OCI-LY7 (cell line): Measurements from ENCODE around the gene SDK2.

ENCODE experiments used
- EZH2phosphoT487 ChIP-seq: fragments of 200-600 bp; sonication (generic); IDR thresholded peaks from 2 replicates; pipeline ENCODE4 v1.6.1; 2018; ENCODE audit warnings: low read depth, borderline replicate concordance, mild to moderate bottlenecking, mixed run types, antibody characterized with exemption, low read length, moderate library complexity, mixed read lengths
- TF ChIP-seq, protein P1 (sequence below): fragments of 200-600 bp; sonication (generic); conservative IDR thresholded peaks from 2 replicates; pipeline ENCODE4 v1.5.1; 2014; ENCODE audit warnings: mild to moderate bottlenecking, antibody characterized with exemption, low read length, moderate library complexity, mixed read lengths

DNA sequence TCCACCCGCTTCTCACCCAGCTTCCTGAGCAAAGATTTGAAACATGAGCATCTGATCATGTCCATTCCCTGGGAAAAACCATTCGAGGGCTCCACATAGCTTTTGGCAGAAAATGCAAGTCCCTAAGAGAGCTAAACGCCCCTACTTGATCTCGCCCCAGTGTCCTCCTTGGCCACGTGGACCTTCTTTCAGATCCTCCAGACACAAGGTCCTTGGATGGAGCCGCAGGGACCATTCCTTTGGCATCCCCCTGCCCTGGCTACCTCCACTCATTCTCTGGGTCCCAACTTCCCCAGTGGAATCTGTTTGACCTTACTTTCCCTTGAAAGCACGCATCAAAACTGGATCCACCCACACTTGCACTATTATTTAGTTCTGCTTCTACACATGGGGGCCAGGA is 146.5 kb downstream of the SDK2 start:
- TF ChIP-seq, protein P1, sequence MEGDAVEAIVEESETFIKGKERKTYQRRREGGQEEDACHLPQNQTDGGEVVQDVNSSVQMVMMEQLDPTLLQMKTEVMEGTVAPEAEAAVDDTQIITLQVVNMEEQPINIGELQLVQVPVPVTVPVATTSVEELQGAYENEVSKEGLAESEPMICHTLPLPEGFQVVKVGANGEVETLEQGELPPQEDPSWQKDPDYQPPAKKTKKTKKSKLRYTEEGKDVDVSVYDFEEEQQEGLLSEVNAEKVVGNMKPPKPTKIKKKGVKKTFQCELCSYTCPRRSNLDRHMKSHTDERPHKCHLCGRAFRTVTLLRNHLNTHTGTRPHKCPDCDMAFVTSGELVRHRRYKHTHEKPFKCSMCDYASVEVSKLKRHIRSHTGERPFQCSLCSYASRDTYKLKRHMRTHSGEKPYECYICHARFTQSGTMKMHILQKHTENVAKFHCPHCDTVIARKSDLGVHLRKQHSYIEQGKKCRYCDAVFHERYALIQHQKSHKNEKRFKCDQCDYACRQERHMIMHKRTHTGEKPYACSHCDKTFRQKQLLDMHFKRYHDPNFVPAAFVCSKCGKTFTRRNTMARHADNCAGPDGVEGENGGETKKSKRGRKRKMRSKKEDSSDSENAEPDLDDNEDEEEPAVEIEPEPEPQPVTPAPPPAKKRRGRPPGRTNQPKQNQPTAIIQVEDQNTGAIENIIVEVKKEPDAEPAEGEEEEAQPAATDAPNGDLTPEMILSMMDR = no peak
- no peak for TF ChIP-seq EZH2phosphoT487
